GM19238 (cell line): ENCODE results near the gene PPP2R2D.
"Not testable (repeated sequence)": the region's sequence is repeated elsewhere in the genome, so short reads cannot be mapped to it uniquely, and the experiment has no call there.

Experiments
- DNase-seq: peaks from one replicate; pipeline ENCODE4 v3.0.0; 2011; ENCODE audit warnings: low spot score; ENCODE audit not compliant: insufficient read length

The PPP2R2D gene

GRCh38 chr10:131906269-131906639 is 5.4 kb downstream of the PPP2R2D start:
- DNase-seq, result no peak

GRCh38 chr10:131907679-131908078 is 6.9 kb downstream of the PPP2R2D start:
- no peak for DNase-seq

GRCh38 chr10:131908151-131908550 is 7.3 kb downstream of the PPP2R2D start:
- DNase-seq, result no peak

- no peak for DNase-seq
Observed at GRCh38 chr10:131909014-131909808, 8.4 kb downstream of the PPP2R2D start.

GRCh38 chr10:131909929-131910328 is 9.1 kb downstream of the PPP2R2D start:
- DNase-seq, result no peak

GRCh38 chr10:131910663-131911314 is 10.0 kb downstream of the PPP2R2D start:
- no peak for DNase-seq

- no peak for DNase-seq
Observed at GRCh38 chr10:131911451-131911850, 10.6 kb downstream of the PPP2R2D start.

GRCh38 chr10:131912620-131913019 is 11.8 kb downstream of the PPP2R2D start:
- DNase-seq, result no peak

GRCh38 chr10:131915484-131915883 is 14.7 kb downstream of the PPP2R2D start:
- DNase-seq, result no peak

GRCh38 chr10:131915990-131916766 is 15.4 kb downstream of the PPP2R2D start:
- no peak for DNase-seq

- not testable (repeated sequence) for DNase-seq
Observed at GRCh38 chr10:131916767-131917160, 16.0 kb downstream of the PPP2R2D start.

- DNase-seq, result not testable (repeated sequence)
Observed at GRCh38 chr10:131917496-131917895, 16.7 kb downstream of the PPP2R2D start.

GRCh38 chr10:131919461-131919860 is 18.7 kb downstream of the PPP2R2D start:
- not testable (repeated sequence) for DNase-seq

GRCh38 chr10:131920151-131920550 is 19.3 kb downstream of the PPP2R2D start:
- no peak for DNase-seq

GRCh38 chr10:131920693-131921092 is 19.9 kb downstream of the PPP2R2D start:
- DNase-seq, result no peak

- DNase-seq, result no peak
Observed at GRCh38 chr10:131921184-131921583, 20.4 kb downstream of the PPP2R2D start.

- no peak for DNase-seq
Observed at GRCh38 chr10:131923038-131923756, 22.4 kb downstream of the PPP2R2D start.

- no peak for DNase-seq
Observed at GRCh38 chr10:131925011-131925649, 24.3 kb downstream of the PPP2R2D start.

- DNase-seq, result no peak
Observed at GRCh38 chr10:131925716-131926115, 24.9 kb downstream of the PPP2R2D start.

- DNase-seq, result no peak
Observed at GRCh38 chr10:131926253-131926652, 25.4 kb downstream of the PPP2R2D start.
